GM18520 (cell line): Measurements from ENCODE around the gene SLCO2A1.

ENCODE experiments used
- ATAC-seq: cut with Tn5 transposase; IDR thresholded peaks from one replicate; pipeline ENCODE4 v1.9.1; 2021; ENCODE audit not compliant: unreplicated experiment

The SLCO2A1 gene

DNA sequence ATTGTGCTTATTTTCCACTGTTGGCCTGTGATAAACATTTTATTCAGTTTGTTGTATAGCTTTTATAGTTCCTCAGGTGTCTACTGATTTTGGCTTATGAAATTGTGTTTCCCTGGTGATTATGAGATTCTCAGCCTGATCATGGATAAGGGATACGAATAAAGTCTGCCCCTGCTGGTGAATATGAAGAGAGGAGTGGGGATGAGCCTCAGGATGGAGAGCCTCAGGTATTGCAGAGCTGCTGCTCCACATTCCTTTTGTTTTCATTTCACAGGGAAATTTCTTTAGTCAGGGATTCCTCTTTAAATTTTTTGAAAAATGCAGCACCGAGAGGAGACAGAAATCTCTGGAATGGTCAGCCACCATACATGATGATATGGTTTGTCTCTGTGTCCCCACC, 119.3 kb downstream of the SLCO2A1 start:
- ATAC-seq, result no peak

- ATAC-seq, result no peak
Measured at GRCh38 chr3:133905376-133905775, 124.3 kb downstream of the SLCO2A1 start.

DNA sequence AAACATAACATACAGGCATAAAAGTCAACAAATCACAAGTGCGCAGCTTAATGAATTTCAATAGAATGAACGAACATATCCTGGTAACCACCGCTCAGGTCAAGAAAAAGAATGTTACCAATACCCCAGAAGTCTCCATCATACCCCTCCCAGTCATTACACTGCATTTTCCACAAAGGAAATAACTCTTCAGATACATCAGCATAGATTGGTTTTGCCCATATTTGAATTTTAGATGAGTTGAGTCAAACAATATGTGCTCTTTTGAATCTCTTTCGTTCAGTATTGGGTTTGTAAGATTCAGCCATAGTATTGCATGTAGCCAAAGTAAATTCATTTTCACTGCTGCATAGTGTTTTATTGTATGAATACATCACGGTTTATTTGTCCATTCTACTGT, 127.9 kb downstream of the SLCO2A1 start:
- no peak for ATAC-seq

- ATAC-seq, result no peak
Measured at GRCh38 chr3:133901083-133901482, 128.6 kb downstream of the SLCO2A1 start.

DNA sequence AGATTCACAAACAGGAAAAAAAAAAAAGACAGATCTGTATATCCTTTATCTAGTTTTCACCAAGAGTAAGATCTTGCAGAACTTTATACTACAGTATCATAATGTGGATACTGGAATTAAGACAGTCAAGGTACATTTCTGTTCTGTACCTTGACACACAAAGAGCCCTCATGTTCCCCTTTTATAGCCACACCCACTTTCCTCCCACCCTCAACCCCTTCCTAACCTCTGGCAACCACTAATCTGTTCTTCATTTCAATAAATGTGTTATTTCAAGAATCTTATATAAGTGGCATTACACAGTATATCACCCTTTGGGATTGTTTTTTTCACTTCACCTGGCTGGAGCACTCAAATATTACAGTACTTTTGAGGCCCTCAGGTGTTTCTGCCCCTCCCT, 130.4 kb downstream of the SLCO2A1 start:
- ATAC-seq, result no peak

- ATAC-seq, result no peak
Measured at GRCh38 chr3:133897547-133897946, 132.2 kb downstream of the SLCO2A1 start.

DNA sequence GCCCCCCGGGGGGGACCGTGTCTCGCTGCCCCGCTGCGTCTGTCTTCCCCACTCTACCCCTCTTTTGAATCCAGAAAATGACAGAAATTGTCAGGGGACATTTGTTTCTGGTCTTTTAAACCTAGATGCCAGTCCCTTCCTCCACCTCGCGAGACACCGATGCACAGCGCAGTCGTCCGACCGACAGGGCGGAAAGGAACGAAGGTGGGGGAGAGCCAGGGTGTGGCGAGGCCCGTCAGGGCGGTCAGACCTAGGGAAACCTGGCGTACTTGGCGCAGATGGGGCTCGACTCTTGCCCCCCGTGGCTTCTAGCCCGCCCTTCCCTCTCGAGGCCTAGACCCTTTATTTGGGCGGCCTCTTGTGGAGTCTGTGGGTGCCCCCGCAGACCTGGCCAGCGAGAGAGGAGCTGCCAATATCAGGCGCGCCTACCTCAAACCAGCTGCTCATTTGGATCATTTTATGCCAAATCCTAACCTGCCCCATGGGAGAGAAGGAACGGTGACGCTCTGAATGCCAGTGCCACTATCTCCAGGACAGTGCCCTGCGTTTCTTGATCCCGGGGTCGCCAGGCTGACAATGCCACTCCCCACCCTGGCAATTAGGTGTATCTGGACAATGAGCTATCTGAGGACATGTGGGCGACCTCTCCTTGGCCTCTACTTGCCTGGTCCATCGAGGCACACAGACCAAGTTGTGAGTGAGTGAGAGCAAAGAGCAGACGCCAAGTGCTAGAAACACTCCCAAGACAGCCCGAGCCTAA, 133.5 kb downstream of the SLCO2A1 start:
- ATAC-seq, result no peak

GRCh38 chr3:133895208-133896001, 134.3 kb downstream of the SLCO2A1 start, which contains the start of gene RAB6B:
Gene RAB6B, minus strand, starts transcription at chr3:133895882. Its CDS starts 416 bp downstream, at chr3:133895466.
- ATAC-seq, result no peak

DNA sequence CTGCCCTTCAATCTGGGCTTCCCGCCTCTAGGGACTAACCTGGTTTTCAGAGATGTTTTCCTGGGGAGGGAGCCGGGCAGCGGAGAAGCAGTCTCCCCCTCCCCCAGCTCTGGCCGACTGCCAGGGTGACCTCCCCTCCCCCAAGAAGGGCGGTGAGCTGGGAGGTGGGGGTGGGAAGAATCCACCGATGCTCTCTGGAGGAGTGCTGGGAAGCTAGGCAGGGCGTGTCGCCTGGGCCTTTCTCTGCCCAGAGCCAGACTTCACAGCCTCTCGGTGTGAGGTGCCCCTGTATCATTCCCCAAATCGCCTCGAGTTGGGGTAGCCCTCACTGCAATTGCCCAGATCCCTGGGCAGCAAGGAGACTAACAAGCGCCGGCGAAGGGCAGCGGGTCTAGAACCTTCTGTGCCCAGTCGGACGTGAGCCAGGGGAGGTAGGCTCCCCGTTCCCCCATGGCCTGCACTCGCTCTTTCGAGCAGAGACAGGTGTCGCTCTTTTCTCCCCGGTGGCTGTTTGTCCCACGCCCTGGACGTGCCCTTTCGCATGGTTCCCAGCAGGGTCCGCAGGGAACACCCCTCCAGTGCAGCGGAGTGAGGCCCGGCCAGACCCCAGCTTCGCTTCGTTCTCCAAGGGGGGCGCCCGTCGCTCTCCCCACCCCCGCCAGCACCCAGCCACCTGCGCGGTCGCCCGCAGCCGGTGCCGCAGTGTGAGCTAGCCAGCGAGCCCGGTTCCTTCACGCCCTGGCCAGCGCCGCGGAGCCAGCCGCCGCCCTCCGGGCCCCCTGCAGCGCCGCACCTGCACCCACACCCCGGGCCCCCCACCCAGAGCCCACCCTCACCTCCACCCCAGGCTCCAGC, 135.1 kb downstream of the SLCO2A1 start:
- ATAC-seq, result no peak

DNA sequence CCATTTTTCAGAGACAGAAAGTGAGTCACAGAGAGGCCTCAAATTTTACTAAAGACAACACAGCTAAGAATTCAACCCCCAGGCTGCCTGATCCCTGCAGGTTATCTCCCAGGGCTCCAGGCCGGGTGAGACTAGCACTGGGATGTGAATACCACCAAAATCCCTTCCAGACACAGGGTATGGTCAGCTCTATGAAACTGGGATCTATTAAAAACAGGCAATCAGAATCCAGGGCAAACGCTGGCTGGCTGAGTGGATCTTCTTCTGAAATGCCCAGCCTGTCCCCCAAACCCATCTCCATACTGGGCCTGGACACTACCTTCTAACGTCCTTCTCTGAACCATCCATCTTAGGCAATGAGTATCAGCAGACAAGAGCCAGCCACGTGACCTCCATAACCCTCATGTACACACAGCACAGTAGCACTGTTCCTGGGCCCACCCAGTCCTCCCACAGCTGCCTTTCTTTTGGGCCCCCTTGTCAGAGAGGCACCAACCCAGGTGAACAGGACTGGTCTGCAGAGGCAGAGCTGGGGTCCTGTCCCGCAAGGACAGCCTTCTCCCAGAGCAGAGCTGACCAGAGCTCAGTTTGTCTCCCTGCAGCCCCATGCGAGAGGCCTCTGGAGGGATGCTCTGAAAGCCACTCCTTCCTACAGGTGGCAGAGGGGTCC, 135.9 kb downstream of the SLCO2A1 start:
- no peak for ATAC-seq

DNA sequence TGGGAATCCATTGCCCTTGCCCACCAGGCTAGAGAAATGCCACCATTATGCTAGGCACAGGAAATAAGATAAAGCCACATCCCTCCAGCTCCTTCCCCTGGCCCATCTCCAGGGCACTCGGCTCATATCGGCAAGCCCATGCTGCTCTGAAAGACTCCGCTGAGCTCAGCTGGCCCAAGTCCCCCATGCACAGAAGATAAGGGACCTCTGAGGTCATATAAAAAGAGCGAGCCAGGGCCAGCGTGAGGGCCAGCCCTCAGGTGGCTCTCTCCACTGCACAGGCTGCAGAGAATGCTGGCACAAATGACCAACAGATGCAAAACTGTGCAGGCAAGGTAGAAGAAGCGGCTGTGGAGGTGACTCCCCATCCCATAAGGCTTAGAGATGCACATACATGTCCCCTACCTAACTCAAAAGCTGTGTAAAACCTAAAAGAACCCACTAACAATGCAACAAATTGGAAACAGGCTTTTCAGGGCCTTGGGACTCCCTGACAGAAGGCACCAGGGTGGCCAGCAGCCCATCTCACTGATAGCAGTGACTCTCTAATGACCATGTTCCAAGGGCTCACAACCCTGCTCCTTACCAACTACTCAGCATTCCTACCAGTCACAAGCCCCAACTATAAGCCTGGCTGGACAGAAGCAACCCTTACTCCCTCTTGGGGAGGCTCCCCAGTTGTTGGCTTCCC, 137.0 kb downstream of the SLCO2A1 start:
- ATAC-seq, result no peak

DNA sequence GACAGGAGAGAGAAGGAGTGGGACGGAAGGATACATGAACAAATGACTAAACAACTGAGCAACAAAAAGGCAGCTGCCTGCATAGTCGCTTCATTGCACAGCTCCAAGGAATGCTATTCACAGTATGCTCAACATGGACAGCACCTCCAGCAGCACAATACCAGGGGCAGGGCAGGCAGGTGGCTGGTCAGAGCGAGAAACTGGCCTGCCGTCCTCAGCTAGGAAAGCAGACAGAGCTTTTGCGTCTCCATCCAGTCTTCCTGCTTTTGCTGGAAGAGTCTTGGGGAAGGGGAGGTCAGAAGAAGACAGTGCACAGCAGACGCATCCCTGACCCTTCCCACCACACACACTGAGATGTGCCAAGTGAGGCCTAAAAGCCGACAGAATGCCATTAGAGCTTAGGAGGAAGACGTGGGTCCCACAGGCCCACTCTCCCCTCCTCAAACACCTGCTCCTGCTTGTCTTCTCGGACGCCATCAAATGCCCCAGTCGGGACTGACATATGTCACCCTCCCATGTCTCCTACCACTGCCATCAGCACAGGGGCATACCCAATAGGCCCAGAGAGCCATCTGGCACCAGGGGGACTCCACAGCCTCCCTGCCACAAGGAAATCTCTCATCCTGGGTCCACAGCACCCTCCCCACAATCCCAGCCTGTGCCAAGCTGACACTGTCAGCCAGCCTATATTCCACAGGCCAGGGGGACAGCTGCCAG, 137.9 kb downstream of the SLCO2A1 start:
- no peak for ATAC-seq

DNA sequence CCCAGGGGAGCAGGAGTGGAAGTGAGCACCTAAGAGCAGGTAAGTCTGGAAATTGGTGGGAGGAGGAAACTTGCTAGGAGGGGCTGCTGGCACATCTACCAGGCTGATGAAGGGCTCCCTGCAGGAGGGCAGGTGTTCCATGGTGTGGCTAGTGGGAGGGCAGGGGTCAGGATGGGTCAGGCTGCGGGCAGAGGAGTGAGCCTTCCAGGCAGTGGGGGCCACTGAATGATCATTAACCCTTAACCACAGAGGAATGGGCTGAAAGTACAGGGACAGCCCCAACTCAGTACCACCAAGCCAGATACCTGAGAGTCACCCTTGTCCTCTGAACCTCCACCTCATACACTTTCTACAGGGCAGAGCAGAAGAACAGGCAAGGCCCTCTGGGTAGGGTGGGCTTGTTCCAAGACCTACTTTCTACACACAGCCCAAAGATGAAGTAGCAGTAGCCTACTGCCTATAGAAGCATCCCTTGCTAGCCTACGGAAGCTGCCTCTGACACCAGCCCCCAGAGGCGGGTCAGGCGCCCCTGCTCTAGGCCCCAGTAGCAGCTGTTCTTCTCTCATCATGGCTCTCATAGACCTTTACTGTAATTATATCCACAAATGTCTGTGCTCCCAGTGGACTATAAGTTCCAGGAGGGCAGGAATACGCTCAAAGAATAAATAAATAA, 138.6 kb downstream of the SLCO2A1 start:
- no peak for ATAC-seq

DNA sequence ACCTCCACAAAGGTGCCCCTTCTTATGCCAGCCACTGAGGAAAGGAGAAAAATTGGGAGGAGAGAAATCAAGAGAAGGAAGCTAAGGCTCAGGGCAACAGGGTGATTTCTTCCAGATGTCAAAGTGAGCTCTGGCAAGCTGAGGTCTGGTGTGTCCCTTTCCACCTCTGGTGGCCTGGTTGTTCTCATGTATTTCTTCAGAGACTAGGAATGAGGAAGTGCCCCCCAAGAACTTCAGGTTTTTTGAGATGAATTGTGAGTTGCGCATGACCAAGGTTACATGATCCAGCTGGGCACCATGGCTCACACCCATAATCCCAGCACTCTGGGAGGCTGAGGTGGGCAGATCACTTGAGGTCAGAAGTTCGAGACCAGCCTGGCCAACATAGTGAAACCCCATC, 139.7 kb downstream of the SLCO2A1 start:
- no peak for ATAC-seq

- ATAC-seq, result no peak
Measured at GRCh38 chr3:133888726-133889340, 140.9 kb downstream of the SLCO2A1 start.

GRCh38 chr3:133887803-133888703, 141.7 kb downstream of the SLCO2A1 start:
- ATAC-seq, result no peak

DNA sequence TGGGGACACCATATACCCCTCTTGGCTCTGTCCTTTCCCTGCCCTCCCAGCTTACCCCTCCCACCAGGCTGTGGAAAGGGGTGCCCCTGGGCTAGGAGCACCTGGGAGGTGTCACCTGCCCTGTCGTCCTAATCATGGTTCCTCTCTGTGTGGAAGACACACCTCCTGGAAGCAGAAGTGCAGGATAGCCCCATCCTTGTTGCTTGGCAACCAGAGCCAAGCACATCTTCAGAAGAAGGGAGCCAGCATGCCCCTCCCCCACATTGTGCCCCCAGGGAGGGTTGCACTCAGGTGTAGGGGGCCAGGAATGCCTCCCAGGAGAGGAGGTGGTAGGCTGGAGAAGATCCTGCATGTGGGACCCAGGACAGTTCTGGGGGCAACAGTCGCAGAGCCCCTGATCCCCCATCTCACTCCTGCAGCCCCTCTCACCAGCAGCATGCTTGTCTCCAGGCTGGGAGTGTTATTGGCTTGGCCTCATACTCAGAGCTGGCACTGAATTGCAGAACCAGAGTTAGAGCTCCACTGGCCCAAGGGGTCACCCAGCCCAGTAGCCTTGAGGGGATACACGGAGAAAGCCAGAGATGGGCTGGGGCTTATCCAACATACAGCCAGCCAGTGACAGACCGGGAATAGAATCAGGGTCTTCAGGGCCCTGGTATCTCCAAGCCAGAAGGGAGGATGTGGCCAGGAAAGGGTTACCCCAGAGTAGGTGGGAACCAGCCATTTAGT, 142.5 kb downstream of the SLCO2A1 start:
- no peak for ATAC-seq
